ENCODE measurements around the gene NWD2.

NWD2 gene

GRCh38 chr4:37464373-37465128, 220.0 kb downstream of the NWD2 start:
- Histone ChIP-seq H3K4me3 (no peak overlapping the region), H3K27me3 (ENCODE audit: low read depth) (no peaks in the 10 kb centered on the region; the same call in 1 of the 2 replicates), H3K9me3 (no peaks in the 10 kb centered on the region), H3K36me3 (replicated peaks) (no peaks in the 10 kb centered on the region), H3K4me1 (no peaks in the 10 kb centered on the region)
- in situ Hi-C loops (cut with MboI; ENCODE audit: low sequenced_read_pairs), result no loop called here
- no peak for DNase-seq (ENCODE audit: low spot score in 2 of 2)

GRCh38 chr4:37465296-37465695, 220.8 kb downstream of the NWD2 start:
- H3K27me3 ChIP-seq (ENCODE audit: low read depth), result peaks cover 2% of the 10 kb centered on the region
- no peaks in the 10 kb centered on the region for H3K9me3 ChIP-seq
- no peaks in the 10 kb centered on the region for H3K4me1 ChIP-seq
- in situ Hi-C loops (cut with MboI; ENCODE audit: low sequenced_read_pairs), result no loop called here
- H3K4me3 ChIP-seq, result no peak overlapping the region
- DNase-seq (ENCODE audit: low spot score in 2 of 2), result no peak
- no peaks in the 10 kb centered on the region for H3K36me3 ChIP-seq (replicated peaks)

GRCh38 chr4:37465845-37466244, 221.3 kb downstream of the NWD2 start:
- Histone ChIP-seq H3K9me3 (no peaks in the 10 kb centered on the region), H3K4me3 (no peak overlapping the region), H3K36me3 (replicated peaks) (no peaks in the 10 kb centered on the region), H3K4me1 (no peaks in the 10 kb centered on the region), H3K27me3 (ENCODE audit: low read depth) (peaks cover 7% of the 10 kb centered on the region)
- in situ Hi-C loops (cut with MboI; ENCODE audit: low sequenced_read_pairs), result no loop called here
- DNase-seq (ENCODE audit: low spot score in 2 of 2), result no peak

GRCh38 chr4:37467223-37467622, 222.7 kb downstream of the NWD2 start:
- Histone ChIP-seq H3K36me3 (replicated peaks) (no peaks in the 10 kb centered on the region), H3K4me1 (no peaks in the 10 kb centered on the region), H3K27me3 (ENCODE audit: low read depth) (peaks cover 11% of the 10 kb centered on the region), H3K9me3 (no peaks in the 10 kb centered on the region), H3K4me3 (no peak overlapping the region)
- in situ Hi-C loops (cut with MboI; ENCODE audit: low sequenced_read_pairs), result no loop called here
- no peak for DNase-seq (ENCODE audit: low spot score in 2 of 2)

- H3K9me3 ChIP-seq, result no peaks in the 10 kb centered on the region
- no peaks in the 10 kb centered on the region for H3K36me3 ChIP-seq (replicated peaks)
- in situ Hi-C loops (cut with MboI; ENCODE audit: low sequenced_read_pairs), result no loop called here
- no peak for DNase-seq (ENCODE audit: low spot score in 2 of 2)
- peaks cover 11% of the 10 kb centered on the region for H3K27me3 ChIP-seq (ENCODE audit: low read depth)
- H3K4me1 ChIP-seq, result no peaks in the 10 kb centered on the region
- no peak overlapping the region for H3K4me3 ChIP-seq
Observed at GRCh38 chr4:37467824-37468223, 223.3 kb downstream of the NWD2 start.

- H3K4me1 ChIP-seq, result no peaks in the 10 kb centered on the region
- H3K27me3 ChIP-seq (ENCODE audit: low read depth), result peaks cover 11% of the 10 kb centered on the region
- no peak overlapping the region for H3K4me3 ChIP-seq
- H3K36me3 ChIP-seq (replicated peaks), result no peaks in the 10 kb centered on the region
- DNase-seq (ENCODE audit: low spot score in 2 of 2), result no peak
- in situ Hi-C loops (cut with MboI; ENCODE audit: low sequenced_read_pairs), result no loop called here
- no peaks in the 10 kb centered on the region for H3K9me3 ChIP-seq
Observed at GRCh38 chr4:37469286-37469685, 224.7 kb downstream of the NWD2 start.

GRCh38 chr4:37470245-37470644, 225.7 kb downstream of the NWD2 start:
- H3K4me1 ChIP-seq, result no peaks in the 10 kb centered on the region
- no peaks in the 10 kb centered on the region for H3K9me3 ChIP-seq
- in situ Hi-C loops (cut with MboI; ENCODE audit: low sequenced_read_pairs), result no loop called here
- H3K4me3 ChIP-seq, result no peak overlapping the region
- H3K36me3 ChIP-seq (replicated peaks), result no peaks in the 10 kb centered on the region
- no peak for DNase-seq (ENCODE audit: low spot score in 2 of 2)
- H3K27me3 ChIP-seq (ENCODE audit: low read depth), result peaks cover 11% of the 10 kb centered on the region

- no peaks in the 10 kb centered on the region for H3K9me3 ChIP-seq
- H3K4me3 ChIP-seq, result no peak overlapping the region
- in situ Hi-C loops (cut with MboI; ENCODE audit: low sequenced_read_pairs), result no loop called here
- peaks cover 11% of the 10 kb centered on the region for H3K27me3 ChIP-seq (ENCODE audit: low read depth)
- no peak for DNase-seq (ENCODE audit: low spot score in 2 of 2)
- no peaks in the 10 kb centered on the region for H3K36me3 ChIP-seq (replicated peaks)
- H3K4me1 ChIP-seq, result no peaks in the 10 kb centered on the region
Observed at GRCh38 chr4:37471093-37471492, 226.6 kb downstream of the NWD2 start.

- Histone ChIP-seq H3K36me3 (replicated peaks) (no peaks in the 10 kb centered on the region), H3K4me1 (no peaks in the 10 kb centered on the region), H3K27me3 (ENCODE audit: low read depth) (peaks cover 11% of the 10 kb centered on the region), H3K4me3 (no peak overlapping the region), H3K9me3 (no peaks in the 10 kb centered on the region)
- in situ Hi-C loops (cut with MboI; ENCODE audit: low sequenced_read_pairs), result no loop called here
- DNase-seq (ENCODE audit: low spot score in 2 of 2), result no peak
Observed at GRCh38 chr4:37471971-37472370, 227.4 kb downstream of the NWD2 start.

GRCh38 chr4:37473807-37474206, 229.3 kb downstream of the NWD2 start:
- H3K4me3 ChIP-seq, result no peak overlapping the region
- H3K36me3 ChIP-seq (replicated peaks), result no peaks in the 10 kb centered on the region
- no peaks in the 10 kb centered on the region for H3K4me1 ChIP-seq
- no peak for DNase-seq (ENCODE audit: low spot score in 2 of 2)
- in situ Hi-C loops (cut with MboI; ENCODE audit: low sequenced_read_pairs), result no loop called here
- H3K27me3 ChIP-seq (ENCODE audit: low read depth), result peaks cover 11% of the 10 kb centered on the region
- no peaks in the 10 kb centered on the region for H3K9me3 ChIP-seq

GRCh38 chr4:37475087-37475486, 230.5 kb downstream of the NWD2 start:
- no peaks in the 10 kb centered on the region for H3K36me3 ChIP-seq (replicated peaks)
- no peak overlapping the region for H3K4me3 ChIP-seq
- H3K27me3 ChIP-seq (ENCODE audit: low read depth), result peaks cover 10% of the 10 kb centered on the region
- in situ Hi-C loops (cut with MboI; ENCODE audit: low sequenced_read_pairs), result no loop called here
- H3K9me3 ChIP-seq, result no peaks in the 10 kb centered on the region
- no peaks in the 10 kb centered on the region for H3K4me1 ChIP-seq
- DNase-seq (ENCODE audit: low spot score in 2 of 2), result no peak

GRCh38 chr4:37475776-37476175, 231.2 kb downstream of the NWD2 start:
- no peak for DNase-seq (ENCODE audit: low spot score in 2 of 2)
- no peaks in the 10 kb centered on the region for H3K9me3 ChIP-seq
- H3K36me3 ChIP-seq (replicated peaks), result no peaks in the 10 kb centered on the region
- in situ Hi-C loops (cut with MboI; ENCODE audit: low sequenced_read_pairs), result no loop called here
- H3K4me3 ChIP-seq, result no peak overlapping the region
- no peaks in the 10 kb centered on the region for H3K4me1 ChIP-seq
- peaks cover 4% of the 10 kb centered on the region for H3K27me3 ChIP-seq (ENCODE audit: low read depth)

GRCh38 chr4:37476256-37476655, 231.7 kb downstream of the NWD2 start:
- in situ Hi-C loops (cut with MboI; ENCODE audit: low sequenced_read_pairs), result no loop called here
- no peaks in the 10 kb centered on the region for H3K36me3 ChIP-seq (replicated peaks)
- H3K9me3 ChIP-seq, result no peaks in the 10 kb centered on the region
- H3K4me1 ChIP-seq, result no peaks in the 10 kb centered on the region
- no peak overlapping the region for H3K4me3 ChIP-seq
- DNase-seq (ENCODE audit: low spot score in 2 of 2), result no peak
- H3K27me3 ChIP-seq (ENCODE audit: low read depth), result no peaks in the 10 kb centered on the region; the same call in 1 of the 2 replicates

- Histone ChIP-seq H3K27me3 (ENCODE audit: low read depth) (no peaks in the 10 kb centered on the region; the same call in 1 of the 2 replicates), H3K4me3 (no peak overlapping the region), H3K9me3 (no peaks in the 10 kb centered on the region), H3K4me1 (no peaks in the 10 kb centered on the region), H3K36me3 (replicated peaks) (no peaks in the 10 kb centered on the region)
- no peak for DNase-seq (ENCODE audit: low spot score in 2 of 2)
- in situ Hi-C loops (cut with MboI; ENCODE audit: low sequenced_read_pairs), result no loop called here
Observed at GRCh38 chr4:37476691-37477090, 232.1 kb downstream of the NWD2 start.

GRCh38 chr4:37477126-37477525, 232.6 kb downstream of the NWD2 start:
- Histone ChIP-seq H3K4me3 (no peak overlapping the region), H3K9me3 (no peaks in the 10 kb centered on the region), H3K4me1 (no peaks in the 10 kb centered on the region), H3K27me3 (ENCODE audit: low read depth) (no peaks in the 10 kb centered on the region), H3K36me3 (replicated peaks) (no peaks in the 10 kb centered on the region)
- no peak for DNase-seq (ENCODE audit: low spot score in 2 of 2)
- in situ Hi-C loops (cut with MboI; ENCODE audit: low sequenced_read_pairs), result no loop called here

Data from HAP-1 (cell line).